SU-DHL-6 (cell line): ENCODE results near the gene SYTL4.

Experiments used
- H2AFZ ChIP-seq: fragments of 200-600 bp; sonication (generic); 2 replicates; pipeline ENCODE4 v1.6.1; 2014; ENCODE audit warnings: low read depth, mild to moderate bottlenecking, moderate library complexity, mixed read lengths, antibody characterized with exemption, low read length; ENCODE audit not compliant: severe bottlenecking
- H3F3A ChIP-seq: fragments of 200-600 bp; shearing (Covaris generic); 2 replicates; pipeline ENCODE4 v1.6.0; 2016; ENCODE audit warnings: antibody characterized with exemption, mild to moderate bottlenecking; ENCODE audit not compliant: insufficient read depth
- H3K27ac ChIP-seq: fragments of 200-600 bp; sonication (generic); 2 replicates; pipeline ENCODE4 v1.5.1; 2016; ENCODE audit warnings: low read depth, mild to moderate bottlenecking, low read length, moderate library complexity, mixed read lengths
- H3K27me3 ChIP-seq: fragments of 200-600 bp; sonication (generic), shearing (Covaris generic); 2 replicates; pipeline ENCODE4 v1.6.0; 2014; ENCODE audit warnings: mild to moderate bottlenecking, low read length
- H3K36me3 ChIP-seq: fragments of 200-600 bp; sonication (generic); 2 replicates; pipeline ENCODE4 v1.6.1; 2014; ENCODE audit warnings: mild to moderate bottlenecking, low read length, mixed read lengths
- H3K4me2 ChIP-seq: fragments of 300-600, 200-600 bp; shearing (Covaris generic), sonication (generic); 2 replicates; pipeline ENCODE4 v1.6.0; 2014; ENCODE audit warnings: low read length, low read depth, mild to moderate bottlenecking; ENCODE audit not compliant: poor library complexity, severe bottlenecking
- H3K4me3 ChIP-seq: fragments of 200-600 bp; sonication (generic); 2 replicates; pipeline ENCODE4 v1.5.1; 2014; ENCODE audit warnings: antibody characterized with exemption, low read length, mild to moderate bottlenecking, mixed read lengths; ENCODE audit not compliant: insufficient read depth, poor library complexity, severe bottlenecking
- H3K79me2 ChIP-seq: fragments of 200-600 bp; sonication (generic); 2 replicates; pipeline ENCODE4 v1.6.1; 2014; ENCODE audit warnings: mild to moderate bottlenecking, low read length, moderate library complexity; ENCODE audit not compliant: insufficient read depth
- H3K9ac ChIP-seq: fragments of 200-600 bp; sonication (generic); 2 replicates; pipeline ENCODE4 v1.7.0; 2014; ENCODE audit warnings: mild to moderate bottlenecking, low read length
- H3K9me2 ChIP-seq: fragments of 200-600 bp; sonication (generic); replicated peaks from 2 replicates; pipeline ENCODE4 v1.6.1; 2014; ENCODE audit warnings: low read length; ENCODE audit not compliant: insufficient read depth
- H3K9me3 ChIP-seq: fragments of 200-600 bp; sonication (generic); 2 replicates; pipeline ENCODE4 v1.6.1; 2014; ENCODE audit warnings: low read length, mixed read lengths; ENCODE audit not compliant: insufficient read depth
- H4K20me1 ChIP-seq: fragments of 200-600 bp; sonication (generic); 2 replicates; pipeline ENCODE4 v1.6.1; 2014; ENCODE audit warnings: low read depth, mild to moderate bottlenecking, antibody characterized with exemption, low read length, moderate library complexity, mixed read lengths
- CTCF ChIP-seq: fragments of 200-600 bp; sonication (generic); IDR thresholded peaks from one replicate; pipeline ENCODE4 v1.5.1; 2017; ENCODE audit warnings: antibody characterized with exemption, mild to moderate bottlenecking, low read length, moderate library complexity; ENCODE audit not compliant: insufficient read depth, poor library complexity, severe bottlenecking
- EZH2phosphoT487 ChIP-seq: fragments of 200-600 bp; sonication (generic), shearing (Covaris generic); conservative IDR thresholded peaks from 2 replicates; pipeline ENCODE4 v1.6.1; 2018; ENCODE audit warnings: mild to moderate bottlenecking, antibody characterized with exemption, low read length, moderate library complexity, mixed read lengths

Gene SYTL4

DNA sequence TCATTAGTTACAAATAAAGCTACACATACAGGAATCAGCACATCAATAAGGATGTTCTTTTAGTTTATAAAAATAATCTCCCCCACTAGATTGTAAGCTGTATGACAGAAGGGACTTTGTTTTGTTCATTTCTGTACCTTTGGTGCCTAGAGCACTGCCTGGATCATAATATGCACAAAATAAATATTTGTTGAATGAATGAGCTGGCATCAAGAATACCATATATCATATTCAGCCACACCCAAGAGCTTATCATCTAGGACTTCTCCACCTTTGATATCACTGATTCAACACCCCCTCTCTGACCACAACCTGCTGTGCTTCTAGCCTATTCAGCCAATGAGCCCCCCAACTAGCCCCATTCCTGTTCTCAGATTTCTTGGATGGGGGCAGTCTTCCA is 10.6 kb downstream of the SYTL4 start:
- Histone ChIP-seq H4K20me1 (no peaks in the 10 kb centered on the region), H3K27ac (no peak overlapping the region), H3K4me2 (no peak overlapping the region), H3K27me3 (no peaks in the 10 kb centered on the region), H3K9me3 (no peaks in the 10 kb centered on the region), H3K4me3 (no peak overlapping the region), H3K9me2 (no peaks in the 10 kb centered on the region), H3K79me2 (no peaks in the 10 kb centered on the region), H2AFZ (no peak overlapping the region), H3K9ac (no peak overlapping the region), H3F3A (no peaks in the 10 kb centered on the region), H3K36me3 (no peaks in the 10 kb centered on the region)
- TF ChIP-seq CTCF = no peak
- TF ChIP-seq EZH2phosphoT487 = no peak

- no peak for TF ChIP-seq EZH2phosphoT487
- TF ChIP-seq CTCF = no peak
- Histone ChIP-seq H3K36me3 (no peaks in the 10 kb centered on the region), H3K4me2 (no peak overlapping the region), H3K27me3 (no peaks in the 10 kb centered on the region), H3K79me2 (no peaks in the 10 kb centered on the region), H4K20me1 (no peaks in the 10 kb centered on the region), H3K27ac (no peak overlapping the region), H3K9me3 (no peaks in the 10 kb centered on the region), H3K9me2 (no peaks in the 10 kb centered on the region), H3F3A (no peaks in the 10 kb centered on the region), H3K9ac (no peak overlapping the region), H3K4me3 (no peak overlapping the region), H2AFZ (no peak overlapping the region)
Observed at GRCh38 chrX:100720301-100720700, 11.6 kb downstream of the SYTL4 start.

- H3K4me2 ChIP-seq = no peak overlapping the region
- H3K79me2 ChIP-seq = no peaks in the 10 kb centered on the region
- H4K20me1 ChIP-seq = no peaks in the 10 kb centered on the region
- TF ChIP-seq CTCF (no peak), EZH2phosphoT487 (no peak)
- H3K9ac ChIP-seq = no peak overlapping the region
- H3K9me3 ChIP-seq = no peaks in the 10 kb centered on the region
- no peaks in the 10 kb centered on the region for H3F3A ChIP-seq
- no peak overlapping the region for H2AFZ ChIP-seq
- no peak overlapping the region for H3K4me3 ChIP-seq
- no peaks in the 10 kb centered on the region for H3K36me3 ChIP-seq
- H3K27me3 ChIP-seq = no peaks in the 10 kb centered on the region
- no peak overlapping the region for H3K27ac ChIP-seq
- H3K9me2 ChIP-seq = no peaks in the 10 kb centered on the region
Observed at GRCh38 chrX:100719139-100719538, 12.8 kb downstream of the SYTL4 start.

DNA sequence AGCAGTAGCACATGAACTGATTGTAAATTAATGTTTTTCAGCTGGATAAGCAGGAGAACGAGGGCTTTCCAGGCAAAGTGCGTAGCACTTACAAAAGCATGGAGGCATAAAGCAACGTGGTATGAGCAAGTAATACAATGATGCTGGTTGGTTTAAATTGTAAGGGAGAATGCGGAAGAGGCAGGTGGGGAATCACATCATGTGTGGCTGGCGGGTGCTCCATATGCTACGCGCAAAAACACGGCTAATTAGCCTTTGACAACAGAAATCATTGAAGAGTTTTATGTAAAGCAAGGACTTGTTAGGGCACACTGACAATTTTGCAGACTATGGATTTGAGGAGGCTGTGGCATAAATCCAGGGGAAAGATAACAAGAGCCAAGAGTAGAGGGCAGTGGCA is 14.6 kb downstream of the SYTL4 start:
- no peaks in the 10 kb centered on the region for H3K27me3 ChIP-seq
- H3K36me3 ChIP-seq = no peaks in the 10 kb centered on the region
- TF ChIP-seq CTCF = no peak
- no peak for TF ChIP-seq EZH2phosphoT487
- no peak overlapping the region for H3K27ac ChIP-seq
- H3K4me2 ChIP-seq = no peak overlapping the region
- no peak overlapping the region for H3K9ac ChIP-seq
- no peak overlapping the region for H3K4me3 ChIP-seq
- H3K9me2 ChIP-seq = no peaks in the 10 kb centered on the region
- no peak overlapping the region for H2AFZ ChIP-seq
- H3F3A ChIP-seq = no peaks in the 10 kb centered on the region
- H4K20me1 ChIP-seq = no peaks in the 10 kb centered on the region
- no peaks in the 10 kb centered on the region for H3K9me3 ChIP-seq
- H3K79me2 ChIP-seq = no peaks in the 10 kb centered on the region
